Measurements from ENCODE around the gene ARID1B.
A peak's percentile ranks its signal among the peaks of the same experiment; 100 is the strongest.

Gene ARID1B

DNA sequence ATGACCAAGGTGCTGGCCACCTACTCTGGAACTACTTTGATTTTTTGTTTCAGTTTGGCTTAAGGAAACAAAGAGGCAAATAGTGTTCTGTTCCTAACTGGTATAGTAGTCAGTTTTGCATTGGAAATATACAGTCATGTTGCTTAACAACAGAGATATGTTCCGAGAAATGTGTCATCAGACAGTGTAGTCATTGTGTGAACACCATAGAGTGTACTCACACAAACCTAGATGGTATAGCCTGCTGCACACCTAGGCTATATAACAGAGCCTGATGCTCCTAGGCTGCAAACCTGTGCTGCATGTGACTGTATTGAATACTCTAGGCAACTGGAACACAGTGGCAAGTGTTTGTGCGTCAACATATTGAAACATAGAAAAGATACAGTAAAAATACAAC, 80.4 kb downstream of the ARID1B start:
- no peak for DNase-seq

DNA sequence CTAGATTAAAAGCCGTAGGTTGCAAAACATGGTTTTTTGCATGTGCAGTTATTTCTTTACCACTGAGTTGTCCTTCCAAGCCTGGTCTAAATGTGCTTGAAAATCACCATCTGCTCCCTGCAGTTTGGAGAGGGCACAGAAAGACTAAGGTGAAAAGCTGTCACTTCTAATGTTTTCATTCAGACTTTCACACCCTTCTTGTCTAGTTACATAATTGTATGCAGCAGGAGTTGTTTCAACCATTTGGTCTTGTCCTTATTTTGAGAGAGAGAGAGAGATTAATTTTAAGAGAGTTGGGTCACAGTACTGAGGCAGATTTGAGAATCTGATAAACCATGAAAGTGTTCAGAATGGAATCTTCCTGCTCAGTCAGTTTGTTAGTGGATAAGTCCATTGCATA, 82.5 kb downstream of the ARID1B start:
- DNase-seq, result no peak

GRCh38 chr6:156862711-156863110, 85.5 kb downstream of the ARID1B start:
- DNase-seq, result no peak

DNA sequence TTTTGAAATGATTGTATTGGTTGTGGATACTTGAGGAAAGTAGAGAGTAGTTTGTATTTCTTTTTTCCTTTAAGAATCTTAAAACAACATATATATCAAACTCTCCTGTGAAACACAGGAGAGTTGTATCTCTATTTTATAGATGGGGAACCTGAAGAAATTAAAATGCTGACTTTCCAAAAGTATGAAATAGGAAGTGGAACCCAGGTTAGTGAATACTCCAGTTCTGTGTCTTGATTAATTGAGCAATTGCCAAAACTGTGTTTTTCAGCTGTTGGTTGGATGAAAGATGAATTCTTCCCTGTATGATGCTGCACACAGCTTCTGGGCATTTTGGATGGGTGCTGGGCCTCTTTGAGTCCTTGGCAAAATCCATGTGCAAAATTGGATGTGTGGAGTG, 86.3 kb downstream of the ARID1B start:
- no peak for DNase-seq

DNA sequence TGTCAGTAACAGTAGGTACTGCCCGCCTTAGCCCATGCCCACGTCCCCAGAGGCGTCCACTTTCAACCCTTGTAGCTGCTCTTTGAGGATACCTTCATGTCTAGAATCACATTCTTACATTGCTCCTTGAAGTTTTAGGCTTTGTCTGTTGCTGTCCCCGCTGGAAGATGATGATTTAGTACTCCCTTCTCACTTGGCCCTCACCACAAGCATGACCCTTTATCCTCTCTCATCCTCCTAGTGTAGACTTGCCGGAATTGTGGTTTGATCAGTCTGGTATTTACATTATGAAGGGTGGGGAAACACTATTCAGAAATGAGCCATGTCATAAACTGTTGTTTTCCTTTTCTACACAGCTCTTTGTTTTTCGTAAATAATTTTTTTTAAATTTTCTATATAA, 87.4 kb downstream of the ARID1B start:
- no peak for DNase-seq

DNA sequence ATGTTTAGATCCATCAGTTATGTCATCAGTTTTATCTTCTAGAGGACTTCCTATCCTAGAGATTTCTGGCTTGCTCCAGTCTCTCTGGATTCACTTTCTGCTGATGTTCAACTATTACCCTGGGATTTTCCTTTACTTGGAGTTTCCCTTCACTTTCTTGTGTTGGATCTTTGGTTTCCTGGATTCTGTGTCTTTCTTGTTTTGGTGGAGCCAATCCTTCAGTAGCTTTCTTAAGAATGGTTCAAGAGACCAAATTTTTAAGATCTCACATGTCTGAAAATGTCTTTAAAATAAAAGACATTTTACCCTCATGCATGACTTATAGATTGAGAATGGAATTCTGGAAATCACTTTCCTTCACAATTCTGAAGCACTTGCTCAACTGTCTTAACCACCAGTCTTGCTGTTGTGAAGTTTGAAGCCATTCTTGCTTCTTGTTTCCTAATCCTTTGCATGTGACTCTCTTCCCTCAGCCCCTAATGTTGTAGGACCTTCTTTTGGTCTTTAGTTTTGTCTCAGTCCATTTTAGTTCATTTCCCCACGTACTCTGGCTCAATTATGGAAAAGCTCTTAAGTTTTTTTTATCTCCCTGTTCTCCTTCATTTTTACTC, 87.9 kb downstream of the ARID1B start:
- DNase-seq, result no peak

DNA sequence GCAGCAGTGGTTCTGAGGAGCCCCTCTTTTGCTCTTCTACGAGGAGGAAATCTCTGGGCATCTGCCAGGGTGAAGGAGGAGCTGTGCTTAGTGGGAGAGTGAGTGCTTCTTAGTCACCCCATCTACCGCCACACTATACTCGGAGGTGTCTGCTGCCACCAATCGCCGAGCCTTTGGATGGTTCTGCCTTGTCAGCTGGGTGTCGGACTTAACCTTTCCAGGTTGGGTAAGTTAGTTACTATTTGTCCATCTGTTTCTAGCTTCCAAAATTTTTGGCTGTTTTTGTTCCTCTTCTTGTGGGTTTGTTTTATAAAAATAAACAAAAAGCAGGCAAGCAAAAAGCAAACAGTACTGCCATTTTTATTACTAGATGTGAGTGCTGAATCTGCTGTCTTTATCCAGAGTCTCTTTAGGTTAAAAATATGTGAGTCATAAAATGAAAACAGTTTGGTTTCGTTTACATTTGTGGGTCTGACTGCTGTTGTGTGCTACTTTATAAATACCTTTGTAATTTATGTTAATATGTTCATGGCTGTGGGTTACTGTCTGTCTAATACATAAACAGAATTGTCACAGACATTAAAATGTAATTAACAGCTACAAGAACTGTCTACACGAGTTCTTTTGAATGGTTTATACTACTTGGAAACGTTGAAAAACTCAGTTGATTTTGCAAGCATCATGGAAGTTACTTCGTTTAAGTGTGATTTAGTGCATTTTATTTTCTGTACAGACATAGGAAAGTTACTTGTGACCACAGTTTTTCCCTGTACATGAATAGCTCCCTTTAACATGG, 89.2 kb downstream of the ARID1B start:
- DNase-seq, result peak; percentile 15

DNA sequence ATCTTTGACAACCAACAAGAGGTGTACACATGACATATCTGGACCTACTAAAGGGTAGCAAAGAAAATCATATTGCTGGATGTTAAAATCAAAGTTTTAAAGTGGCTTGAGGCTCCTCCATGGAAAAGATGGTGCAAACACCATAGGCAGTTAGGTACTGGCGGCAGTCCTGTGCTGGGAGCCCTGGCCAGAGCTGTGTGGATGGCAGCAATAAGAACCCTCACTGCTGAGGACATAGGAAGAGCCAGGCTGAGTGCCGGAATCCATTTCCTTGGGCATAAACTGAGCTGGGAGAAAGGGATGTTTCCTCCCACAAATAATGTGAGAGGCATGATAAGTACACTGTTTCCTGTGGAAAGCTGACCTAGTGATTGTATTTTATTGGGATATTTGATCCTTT, 89.9 kb downstream of the ARID1B start:
- no peak for DNase-seq

- DNase-seq, result no peak
These were observed 91.2 kb downstream of the ARID1B start for GRCh38 chr6:156868385-156868784.

- DNase-seq, result no peak
These were observed 92.8 kb downstream of the ARID1B start for GRCh38 chr6:156869980-156870398.

DNA sequence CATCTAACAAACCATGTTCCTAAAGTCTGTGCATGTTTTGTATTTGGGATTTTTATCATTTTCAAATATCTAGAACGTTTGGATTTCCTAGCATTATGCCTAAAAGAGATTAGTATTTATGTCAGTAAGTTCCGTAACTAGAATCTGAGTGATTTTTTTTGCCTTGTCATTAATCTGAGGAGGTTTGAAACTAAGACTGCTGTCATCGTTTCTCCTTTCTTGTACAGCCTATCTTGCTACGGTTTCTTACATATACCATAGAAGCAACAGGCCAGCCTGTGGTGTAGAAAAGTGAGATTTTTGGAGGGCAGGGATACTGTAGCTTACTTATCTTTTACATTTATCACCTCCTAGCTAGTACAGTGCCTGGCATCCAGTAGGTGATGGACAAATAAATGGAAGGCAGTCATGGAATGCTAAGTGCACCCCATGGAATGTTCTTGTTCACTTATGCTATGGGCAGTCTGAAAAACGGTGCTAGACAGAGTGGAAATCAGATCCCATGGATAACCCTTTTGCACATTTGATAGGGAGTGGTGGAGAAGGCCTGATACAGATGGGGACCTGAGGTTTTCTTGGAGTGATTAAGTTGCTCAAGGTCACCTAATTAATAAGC, 93.9 kb downstream of the ARID1B start:
- DNase-seq, result no peak

- no peak for DNase-seq
These were observed 95.7 kb downstream of the ARID1B start for GRCh38 chr6:156872903-156873302.

- DNase-seq, result no peak
These were observed 96.6 kb downstream of the ARID1B start for GRCh38 chr6:156873654-156874380.

- no peak for DNase-seq
These were observed 97.9 kb downstream of the ARID1B start for GRCh38 chr6:156875062-156875461.

DNA sequence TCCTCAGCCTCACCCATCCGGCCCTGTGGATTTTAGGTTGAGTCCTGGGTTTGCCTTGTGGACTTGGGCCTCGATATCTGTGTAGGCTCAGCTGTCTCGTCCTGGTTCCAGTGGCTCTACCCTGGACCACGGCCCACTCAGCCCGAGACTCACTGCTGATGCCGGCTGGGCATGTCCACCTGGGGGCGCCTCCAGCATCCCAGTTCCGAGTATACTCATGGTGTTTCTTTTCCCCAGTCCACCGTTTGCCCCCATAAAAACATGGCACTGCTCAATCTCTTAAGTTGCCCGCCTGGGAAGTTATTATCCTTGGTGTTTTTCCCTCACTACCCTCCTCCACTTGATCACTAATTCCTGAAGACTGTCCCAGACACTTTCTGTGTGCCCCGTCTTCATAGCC, 99.1 kb downstream of the ARID1B start:
- no peak for DNase-seq

GRCh38 chr6:156877126-156877863, 100.1 kb downstream of the ARID1B start:
- DNase-seq, result no peak

DNA sequence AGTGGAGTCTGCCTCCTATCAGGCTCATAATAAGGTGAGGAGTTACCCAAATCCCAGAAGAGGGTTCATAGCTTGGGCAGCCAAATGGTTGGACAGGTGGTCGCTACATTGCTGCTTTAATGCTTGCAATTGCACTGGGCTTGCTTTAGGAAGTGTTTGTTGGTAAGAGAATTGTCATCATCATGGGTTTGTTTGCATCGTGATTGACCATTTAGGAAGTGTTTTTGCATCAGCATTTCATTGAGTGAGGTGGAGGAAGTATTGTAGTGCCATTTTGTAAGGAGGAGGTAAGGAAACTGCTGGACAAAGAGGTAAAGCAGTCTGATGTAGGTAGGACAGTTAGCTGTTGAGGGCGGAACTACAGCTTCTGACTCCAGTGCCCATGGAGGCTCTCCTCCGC, 101.5 kb downstream of the ARID1B start:
- no peak for DNase-seq

GRCh38 chr6:156879186-156879585, 102.0 kb downstream of the ARID1B start:
- no peak for DNase-seq

GRCh38 chr6:156879591-156879990, 102.4 kb downstream of the ARID1B start:
- no peak for DNase-seq

DNA sequence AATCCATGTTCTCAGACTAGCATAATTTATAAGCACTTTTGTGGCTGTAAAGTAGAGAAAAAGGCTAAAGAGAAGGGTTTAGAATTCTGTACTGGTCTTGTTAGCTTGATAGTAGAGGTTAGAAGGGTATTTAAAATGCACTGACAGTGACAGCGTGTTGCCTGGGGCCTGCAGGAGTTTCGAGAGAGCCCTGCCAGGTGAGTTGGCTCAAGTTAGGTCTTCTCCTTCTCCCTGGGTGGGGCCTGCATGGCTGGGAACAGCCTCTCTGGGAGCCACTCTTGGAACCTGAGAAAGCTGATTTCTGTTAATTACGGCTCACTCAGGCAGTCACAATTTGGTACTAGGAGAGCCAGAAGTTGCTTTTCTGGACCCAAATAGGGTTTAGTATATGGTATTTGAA, 103.7 kb downstream of the ARID1B start:
- no peak for DNase-seq

- no peak for DNase-seq
These were observed 104.8 kb downstream of the ARID1B start for GRCh38 chr6:156881687-156882629.

All from CD4-positive, alpha-beta T cell treated with Interleukin-21 for 1 hour (primary cell).